Caco-2 (cell line): ENCODE data around the gene NKD1. TPM values are rescaled to one million over a fixed set of nuclear protein-coding genes. Genes with fewer than 3 reads are reported as not detected.

Source experiments
- BruUV-seq: library from RNA; stranded (reverse); fragments of 400-500 nt; replicated peaks from 2 replicates; lab custom pipeline; 2021; lab: Mats Ljungman, UMichigan
- CTCF ChIA-PET: fragments of 300-600 bp; sonication (Branson Sonifier 250); formaldehyde crosslinking; loops from one replicate; lab custom pipeline; 2022; ENCODE audit warnings: antibody characterized with exemption; lab: Charles Lee
- POLR2A ChIA-PET: fragments of 300-600 bp; sonication (Branson Sonifier 250); formaldehyde crosslinking; loops from one replicate; lab custom pipeline; 2022; ENCODE audit warnings: antibody characterized with exemption; lab: Charles Lee
- DNase-seq, 2 experiments: peaks; one replicate each; pipeline versions ENCODE4 v3.0.0 to v3.0.0-alpha.2; 2020 to 2022
- H3K27me3 ChIP-seq: replicated peaks from 2 replicates; pipeline ENCODE4 v1.6.0; 2011; ENCODE audit warnings: low read length; ENCODE audit not compliant: control insufficient read depth, insufficient read depth
- H3K36me3 ChIP-seq: 2 replicates; pipeline ENCODE4 v1.5.1; 2011; ENCODE audit warnings: low read length; ENCODE audit not compliant: control insufficient read depth, insufficient read depth
- H3K4me1 ChIP-seq: fragments of 250-450 bp; sonication (Bioruptor Pico); 2 replicates; pipeline ENCODE4 v1.5.1; 2020; ENCODE audit warnings: mild to moderate bottlenecking
- H3K4me3 ChIP-seq: 2 replicates; pipeline ENCODE4 v1.5.1; 2011; ENCODE audit warnings: low read depth, mild to moderate bottlenecking, control low read depth, low read length
- H3K9me3 ChIP-seq: fragments of 250-450 bp; sonication (Bioruptor Pico); 2 replicates; pipeline ENCODE4 v1.5.1; 2020; ENCODE audit warnings: mild to moderate bottlenecking, moderate library complexity
- H3K27ac Mint-ChIP-seq: one replicate; pipeline ENCODE4 v1.8.0; 2022; ENCODE audit warnings: mixed read lengths; ENCODE audit not compliant: unreplicated experiment
- H3K27me3 Mint-ChIP-seq: one replicate; pipeline ENCODE4 v1.8.0; 2022; ENCODE audit warnings: mixed read lengths; ENCODE audit not compliant: insufficient read depth, unreplicated experiment
- H3K36me3 Mint-ChIP-seq: one replicate; pipeline ENCODE4 v1.8.0; 2022; ENCODE audit warnings: mild to moderate bottlenecking, mixed read lengths; ENCODE audit not compliant: insufficient read depth, unreplicated experiment
- H3K4me1 Mint-ChIP-seq: one replicate; pipeline ENCODE4 v1.8.0; 2022; ENCODE audit warnings: low read depth, mixed read lengths; ENCODE audit not compliant: unreplicated experiment
- H3K4me3 Mint-ChIP-seq: one replicate; pipeline ENCODE4 v1.8.0; 2022; ENCODE audit warnings: mild to moderate bottlenecking, moderate library complexity, mixed read lengths; ENCODE audit not compliant: unreplicated experiment
- H3K9me3 Mint-ChIP-seq: one replicate; pipeline ENCODE4 v1.8.0; 2022; ENCODE audit warnings: mixed read lengths; ENCODE audit not compliant: unreplicated experiment
- CTCF ChIP-seq, 2 experiments: fragments of 200-600 bp in 1 of 2; IDR thresholded peaks; 1 replicate in 1 of 2; 2 replicates in 1 of 2; pipeline versions ENCODE4 v1.5.1 to v1.8.0; 2011 to 2022; ENCODE audit warnings: antibody characterized with exemption in 1 of 2, control low read depth in 1 of 2, inconsistent platforms in 1 of 2, low read depth in 1 of 2, low read length in 1 of 2, mild to moderate bottlenecking in 1 of 2, moderate library complexity in 1 of 2; ENCODE audit not compliant: insufficient read depth in 1 of 2, severe bottlenecking in 1 of 2, unreplicated experiment in 1 of 2
- intact Hi-C: fragments of 100-400 bp; cut with micrococcal nuclease; formaldehyde crosslinking; loops from one replicate; pipeline ENCODE4 v1.10.0; 2022; ENCODE audit not compliant: unreplicated experiment
- total RNA-seq: library from RNA; stranded (reverse); gene quantifications from 2 replicates; pipeline ENCODE4 v1.2.3, GENCODE V29; 2022

NKD1 gene
- total RNA-seq, 1 experiment from 2014 or later = 54.9 TPM

GRCh38 chr16:50532576-50532975 is 15.6 kb upstream of the NKD1 start:
- H3K4me3 ChIP-seq = no peak overlapping the region
- H3K27me3 ChIP-seq = no peaks in the 10 kb centered on the region
- no peak overlapping the region for H3K4me3 Mint-ChIP-seq
- H3K4me1 Mint-ChIP-seq = peaks cover 7% of the 10 kb centered on the region
- peaks cover 67% of the 10 kb centered on the region for H3K9me3 Mint-ChIP-seq
- BruUV-seq = no TSS peak
- peaks cover 27% of the 10 kb centered on the region for H3K9me3 ChIP-seq
- peaks cover 10% of the 10 kb centered on the region for H3K36me3 Mint-ChIP-seq
- H3K27me3 Mint-ChIP-seq = no peaks in the 10 kb centered on the region
- no peaks in the 10 kb centered on the region; the same call in 1 of the 2 replicates for H3K36me3 ChIP-seq
- intact Hi-C loops = no loop called here
- no peaks in the 10 kb centered on the region for H3K4me1 ChIP-seq
- peak in 1 of 2 experiments; percentile 13 for DNase-seq
- no peak overlapping the region for H3K27ac Mint-ChIP-seq
- TF ChIP-seq CTCF (IDR thresholded peaks at IDR 0.05; ENCODE audit: insufficient read depth in 1 of 2, low read depth in 1 of 2, low read length in 1 of 2, severe bottlenecking in 1 of 2, unreplicated experiment in 1 of 2) = no peak
- ChIA-PET CTCF (no interaction called here), POLR2A (no interaction called here)

GRCh38 chr16:50533317-50533716 is 14.9 kb upstream of the NKD1 start:
- H3K36me3 ChIP-seq = no peaks in the 10 kb centered on the region; the same call in 1 of the 2 replicates
- peaks cover 8% of the 10 kb centered on the region for H3K36me3 Mint-ChIP-seq

GRCh38 chr16:50534091-50534490 is 14.1 kb upstream of the NKD1 start:
- Mint-ChIP-seq H3K27ac (no peak overlapping the region), H3K9me3 (peaks cover 57% of the 10 kb centered on the region), H3K4me1 (peaks cover 7% of the 10 kb centered on the region), H3K36me3 (peaks cover 5% of the 10 kb centered on the region), H3K4me3 (no peak overlapping the region), H3K27me3 (no peaks in the 10 kb centered on the region)
- no peak for DNase-seq
- no peak for TF ChIP-seq CTCF (IDR thresholded peaks at IDR 0.05; ENCODE audit: insufficient read depth in 1 of 2, low read depth in 1 of 2, low read length in 1 of 2, severe bottlenecking in 1 of 2, unreplicated experiment in 1 of 2)
- CTCF ChIA-PET = no interaction called here
- Histone ChIP-seq H3K4me1 (peaks cover 9% of the 10 kb centered on the region), H3K9me3 (peaks cover 24% of the 10 kb centered on the region), H3K36me3 (no peaks in the 10 kb centered on the region), H3K27me3 (no peaks in the 10 kb centered on the region), H3K4me3 (no peak overlapping the region)
- intact Hi-C loops = no loop called here
- POLR2A ChIA-PET = no interaction called here
- BruUV-seq = no TSS peak

More at GRCh38 chr16:50533317-50533716, 14.9 kb upstream of the NKD1 start:
- no peak for TF ChIP-seq CTCF (IDR thresholded peaks at IDR 0.05; ENCODE audit: insufficient read depth in 1 of 2, low read depth in 1 of 2, low read length in 1 of 2, severe bottlenecking in 1 of 2, unreplicated experiment in 1 of 2)
- H3K27ac Mint-ChIP-seq = no peak overlapping the region
- ChIA-PET CTCF (no interaction called here), POLR2A (no interaction called here)
- intact Hi-C loops = no loop called here
- H3K27me3 Mint-ChIP-seq = no peaks in the 10 kb centered on the region
- BruUV-seq = no TSS peak
- peaks cover 27% of the 10 kb centered on the region for H3K9me3 ChIP-seq
- H3K4me1 ChIP-seq = peaks cover 2% of the 10 kb centered on the region
- H3K9me3 Mint-ChIP-seq = peaks cover 65% of the 10 kb centered on the region
- H3K27me3 ChIP-seq = no peaks in the 10 kb centered on the region
- H3K4me1 Mint-ChIP-seq = peaks cover 7% of the 10 kb centered on the region
- H3K4me3 Mint-ChIP-seq = no peak overlapping the region
- DNase-seq = peak in 1 of 2 experiments; percentile 27
- no peak overlapping the region for H3K4me3 ChIP-seq
